ENCODE measurements around the gene SH2D3C. TPM values are rescaled to one million over a fixed set of nuclear protein-coding genes. Genes with fewer than 3 reads are reported as not detected.
A peak's percentile ranks its signal among the peaks of the same experiment; 100 is the strongest.

SH2D3C gene
- total and polyA plus RNA-seq, 10 of the 15 experiments (the other 5 are each of a cell fraction or from before 2014, with no cell fraction given), result 1.2 to 23.5 (median 16.2) TPM

DNA sequence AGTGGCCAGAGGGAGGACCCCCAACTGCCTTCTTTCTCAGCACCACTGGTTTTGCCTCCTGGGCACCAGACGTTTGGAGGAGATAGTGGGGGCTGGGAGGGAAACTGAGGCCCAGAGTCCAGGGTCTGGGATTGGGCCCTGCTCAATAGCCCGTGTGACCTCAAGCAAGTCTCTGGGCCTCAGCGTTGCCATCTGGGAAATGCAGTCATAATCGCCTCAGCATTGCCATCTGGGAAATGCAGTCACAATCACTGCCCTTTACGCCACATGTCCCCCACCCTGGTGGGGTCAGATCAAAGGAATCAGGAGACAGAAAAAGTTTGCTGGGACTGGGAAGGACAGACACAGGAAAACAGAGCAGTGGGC is 1.6 kb downstream of the SH2D3C start:
- Histone ChIP-seq H3K79me2 (ENCODE audit: control insufficient read depth, insufficient read depth, low read length) (peaks cover 36% of the 10 kb centered on the region), H3K4me1 (ENCODE audit: control insufficient read depth, insufficient read depth, low read length) (peaks cover 23% of the 10 kb centered on the region), H3K27me3 (replicated peaks in 1 of 2; ENCODE audit: control insufficient read depth in 2 of 2, insufficient read depth in 2 of 2, low read length in 1 of 2) (no peaks in the 10 kb centered on the region), H3K9ac (ENCODE audit: control insufficient read depth, insufficient read depth, low read length) (peak overlapping the region; percentile 64), H3K4me3 (peak overlapping the region; percentile 100), H3K9me3 (replicated peaks; ENCODE audit: control insufficient read depth, insufficient read depth, low read length) (no peaks in the 10 kb centered on the region), H3K27ac (ENCODE audit: control insufficient read depth, insufficient read depth) (peak overlapping the region; percentile 76), H2AFZ (ENCODE audit: control insufficient read depth, low read depth, low read length) (no peak overlapping the region; the same call in 1 of the 2 replicates), H3K36me3 (ENCODE audit: control insufficient read depth in 2 of 2, insufficient read depth in 2 of 2, low read length in 1 of 2) (peaks cover 0 to 7% of the 10 kb centered on the region in 2 experiments; a peak in 1 of 4 replicates), H4K20me1 (ENCODE audit: control insufficient read depth, insufficient read depth) (no peaks in the 10 kb centered on the region), H3K4me2 (ENCODE audit: control insufficient read depth, insufficient read depth) (peak overlapping the region; percentile 75)
- ChIA-PET CTCF (interaction anchor here (0.6 to 1.6 kb wide), 8 partner anchors 8 to 145 kb away, joined by 3 to 10 read pairs (median 4); partner anchors contain the start of gene TOR2A), RAD21 (ENCODE audit: unreplicated experiment) (interaction anchor here (1.2 to 2.3 kb wide), 4 partner anchors 8 to 129 kb away, joined by 4 to 14 read pairs (median 6); partner anchors contain the start of genes CDK9 and TOR2A), SMC1A (ENCODE audit: uncharacterized antibody, unreplicated experiment) (interaction anchor here (1.7 to 2.1 kb wide), 2 partner anchors 11 to 140 kb away, joined by 3 to 9 read pairs; partner anchors contain the start of gene ST6GALNAC4), POLR2A (interaction anchor here (0.9 to 1.6 kb wide), 7 partner anchors 8 to 120 kb away, joined by 3 to 14 read pairs (median 7); partner anchors contain the start of genes CDK9 and FPGS)
- WGBS (ENCODE audit: insufficient coverage, insufficient replicate concordance, low lambda C conversion rate, missing lambda C conversion rate), result 1% methylated on average over 5 of the region's 5 CpGs
- intact Hi-C loops (cut with micrococcal nuclease; ENCODE audit: unreplicated experiment) (loop anchor here (2.0 kb wide), 1 partner anchor 42 kb away; the partner anchor contains the start of gene TOR2A), in situ Hi-C loops (cut with MboI) (no loop called here)
- ATAC-seq (peak; percentile 43), FAIRE-seq (no peak), DNase-seq (ENCODE audit: low read depth, low spot score) (no peak)
- BruUV-seq (replicated peaks), result no TSS peak
- TF ChIP-seq RAD51 (IDR thresholded peaks at IDR 0.05) (no peak), NR2C1 (IDR thresholded peaks at IDR 0.05) (no peak), SMARCA5 (IDR thresholded peaks at IDR 0.05) (peak; percentile 92), KLF5 (IDR thresholded peaks at IDR 0.05; ENCODE audit: partially characterized antibody) (no peak), PML (IDR thresholded peaks at IDR 0.05; ENCODE audit: low read length) (no peak), BHLHE40 (IDR thresholded peaks at IDR 0.05; ENCODE audit: borderline replicate concordance in 1 of 2, low read depth in 2 of 2, low read length in 1 of 2) (no peak), LARP7 (IDR thresholded peaks at IDR 0.05) (0 out of 2 replicates have a peak, but pooled peaks have one; percentile 70), ETV6 (conservative IDR thresholded peaks at IDR 0.05 in 1 of 2, IDR thresholded peaks at IDR 0.05 in 1 of 2; ENCODE audit: borderline replicate concordance in 1 of 2, low read depth in 1 of 2) (no peak), HCFC1 (IDR thresholded peaks at IDR 0.05; ENCODE audit: low read length) (peak; percentile 49; the same call in 1 of the 2 replicates), SIN3A (IDR thresholded peaks at IDR 0.05; ENCODE audit: low read depth, low read length) (no peak)
- TF ChIP-seq, protein P1, sequence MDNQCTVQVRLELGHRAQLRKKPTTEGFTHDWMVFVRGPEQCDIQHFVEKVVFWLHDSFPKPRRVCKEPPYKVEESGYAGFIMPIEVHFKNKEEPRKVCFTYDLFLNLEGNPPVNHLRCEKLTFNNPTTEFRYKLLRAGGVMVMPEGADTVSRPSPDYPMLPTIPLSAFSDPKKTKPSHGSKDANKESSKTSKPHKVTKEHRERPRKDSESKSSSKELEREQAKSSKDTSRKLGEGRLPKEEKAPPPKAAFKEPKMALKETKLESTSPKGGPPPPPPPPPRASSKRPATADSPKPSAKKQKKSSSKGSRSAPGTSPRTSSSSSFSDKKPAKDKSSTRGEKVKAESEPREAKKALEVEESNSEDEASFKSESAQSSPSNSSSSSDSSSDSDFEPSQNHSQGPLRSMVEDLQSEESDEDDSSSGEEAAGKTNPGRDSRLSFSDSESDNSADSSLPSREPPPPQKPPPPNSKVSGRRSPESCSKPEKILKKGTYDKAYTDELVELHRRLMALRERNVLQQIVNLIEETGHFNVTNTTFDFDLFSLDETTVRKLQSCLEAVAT (IDR thresholded peaks at IDR 0.05), result 0 out of 2 replicates have a peak, but pooled peaks have one; percentile 15
- TF ChIP-seq, protein P2, sequence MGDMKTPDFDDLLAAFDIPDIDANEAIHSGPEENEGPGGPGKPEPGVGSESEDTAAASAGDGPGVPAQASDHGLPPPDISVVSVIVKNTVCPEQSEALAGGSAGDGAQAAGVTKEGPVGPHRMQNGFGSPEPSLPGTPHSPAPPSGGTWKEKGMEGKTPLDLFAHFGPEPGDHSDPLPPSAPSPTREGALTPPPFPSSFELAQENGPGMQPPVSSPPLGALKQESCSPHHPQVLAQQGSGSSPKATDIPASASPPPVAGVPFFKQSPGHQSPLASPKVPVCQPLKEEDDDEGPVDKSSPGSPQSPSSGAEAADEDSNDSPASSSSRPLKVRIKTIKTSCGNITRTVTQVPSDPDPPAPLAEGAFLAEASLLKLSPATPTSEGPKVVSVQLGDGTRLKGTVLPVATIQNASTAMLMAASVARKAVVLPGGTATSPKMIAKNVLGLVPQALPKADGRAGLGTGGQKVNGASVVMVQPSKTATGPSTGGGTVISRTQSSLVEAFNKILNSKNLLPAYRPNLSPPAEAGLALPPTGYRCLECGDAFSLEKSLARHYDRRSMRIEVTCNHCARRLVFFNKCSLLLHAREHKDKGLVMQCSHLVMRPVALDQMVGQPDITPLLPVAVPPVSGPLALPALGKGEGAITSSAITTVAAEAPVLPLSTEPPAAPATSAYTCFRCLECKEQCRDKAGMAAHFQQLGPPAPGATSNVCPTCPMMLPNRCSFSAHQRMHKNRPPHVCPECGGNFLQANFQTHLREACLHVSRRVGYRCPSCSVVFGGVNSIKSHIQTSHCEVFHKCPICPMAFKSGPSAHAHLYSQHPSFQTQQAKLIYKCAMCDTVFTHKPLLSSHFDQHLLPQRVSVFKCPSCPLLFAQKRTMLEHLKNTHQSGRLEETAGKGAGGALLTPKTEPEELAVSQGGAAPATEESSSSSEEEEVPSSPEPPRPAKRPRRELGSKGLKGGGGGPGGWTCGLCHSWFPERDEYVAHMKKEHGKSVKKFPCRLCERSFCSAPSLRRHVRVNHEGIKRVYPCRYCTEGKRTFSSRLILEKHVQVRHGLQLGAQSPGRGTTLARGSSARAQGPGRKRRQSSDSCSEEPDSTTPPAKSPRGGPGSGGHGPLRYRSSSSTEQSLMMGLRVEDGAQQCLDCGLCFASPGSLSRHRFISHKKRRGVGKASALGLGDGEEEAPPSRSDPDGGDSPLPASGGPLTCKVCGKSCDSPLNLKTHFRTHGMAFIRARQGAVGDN (IDR thresholded peaks at IDR 0.05), result peak; percentile 30; the same call in 1 of the 2 replicates
- TF ChIP-seq, protein P3, sequence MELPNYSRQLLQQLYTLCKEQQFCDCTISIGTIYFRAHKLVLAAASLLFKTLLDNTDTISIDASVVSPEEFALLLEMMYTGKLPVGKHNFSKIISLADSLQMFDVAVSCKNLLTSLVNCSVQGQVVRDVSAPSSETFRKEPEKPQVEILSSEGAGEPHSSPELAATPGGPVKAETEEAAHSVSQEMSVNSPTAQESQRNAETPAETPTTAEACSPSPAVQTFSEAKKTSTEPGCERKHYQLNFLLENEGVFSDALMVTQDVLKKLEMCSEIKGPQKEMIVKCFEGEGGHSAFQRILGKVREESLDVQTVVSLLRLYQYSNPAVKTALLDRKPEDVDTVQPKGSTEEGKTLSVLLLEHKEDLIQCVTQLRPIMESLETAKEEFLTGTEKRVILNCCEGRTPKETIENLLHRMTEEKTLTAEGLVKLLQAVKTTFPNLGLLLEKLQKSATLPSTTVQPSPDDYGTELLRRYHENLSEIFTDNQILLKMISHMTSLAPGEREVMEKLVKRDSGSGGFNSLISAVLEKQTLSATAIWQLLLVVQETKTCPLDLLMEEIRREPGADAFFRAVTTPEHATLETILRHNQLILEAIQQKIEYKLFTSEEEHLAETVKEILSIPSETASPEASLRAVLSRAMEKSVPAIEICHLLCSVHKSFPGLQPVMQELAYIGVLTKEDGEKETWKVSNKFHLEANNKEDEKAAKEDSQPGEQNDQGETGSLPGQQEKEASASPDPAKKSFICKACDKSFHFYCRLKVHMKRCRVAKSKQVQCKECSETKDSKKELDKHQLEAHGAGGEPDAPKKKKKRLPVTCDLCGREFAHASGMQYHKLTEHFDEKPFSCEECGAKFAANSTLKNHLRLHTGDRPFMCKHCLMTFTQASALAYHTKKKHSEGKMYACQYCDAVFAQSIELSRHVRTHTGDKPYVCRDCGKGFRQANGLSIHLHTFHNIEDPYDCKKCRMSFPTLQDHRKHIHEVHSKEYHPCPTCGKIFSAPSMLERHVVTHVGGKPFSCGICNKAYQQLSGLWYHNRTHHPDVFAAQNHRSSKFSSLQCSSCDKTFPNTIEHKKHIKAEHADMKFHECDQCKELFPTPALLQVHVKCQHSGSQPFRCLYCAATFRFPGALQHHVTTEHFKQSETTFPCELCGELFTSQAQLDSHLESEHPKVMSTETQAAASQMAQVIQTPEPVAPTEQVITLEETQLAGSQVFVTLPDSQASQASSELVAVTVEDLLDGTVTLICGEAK (IDR thresholded peaks at IDR 0.05; ENCODE audit: borderline replicate concordance), result no peak

All from GM12878 (cell line).